ENCODE data around the gene A3GALT2.

The A3GALT2 gene

DNA sequence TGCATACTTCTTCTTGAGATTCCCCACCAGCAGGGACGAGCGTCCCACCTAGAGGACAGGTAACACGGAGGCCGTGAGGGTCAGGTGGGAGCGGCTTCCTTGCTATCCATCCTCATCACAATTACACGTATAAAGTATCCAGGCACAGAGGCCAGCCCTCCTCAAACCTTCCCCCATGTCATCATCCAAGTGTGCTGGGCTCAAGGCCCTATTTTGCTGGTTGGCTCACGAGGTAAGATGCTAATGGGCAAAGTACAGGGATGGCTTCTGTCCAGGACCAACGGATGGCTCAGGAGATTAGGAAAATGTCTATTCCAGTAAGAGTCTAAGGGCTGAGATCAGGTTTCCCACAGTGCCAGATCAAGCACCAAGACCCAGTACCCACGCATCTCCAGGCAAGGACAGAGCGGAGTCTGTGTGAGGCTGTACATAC is 11.5 kb upstream of the A3GALT2 start:
- DNase-seq (ENCODE audit: low read depth): no peak

DNA sequence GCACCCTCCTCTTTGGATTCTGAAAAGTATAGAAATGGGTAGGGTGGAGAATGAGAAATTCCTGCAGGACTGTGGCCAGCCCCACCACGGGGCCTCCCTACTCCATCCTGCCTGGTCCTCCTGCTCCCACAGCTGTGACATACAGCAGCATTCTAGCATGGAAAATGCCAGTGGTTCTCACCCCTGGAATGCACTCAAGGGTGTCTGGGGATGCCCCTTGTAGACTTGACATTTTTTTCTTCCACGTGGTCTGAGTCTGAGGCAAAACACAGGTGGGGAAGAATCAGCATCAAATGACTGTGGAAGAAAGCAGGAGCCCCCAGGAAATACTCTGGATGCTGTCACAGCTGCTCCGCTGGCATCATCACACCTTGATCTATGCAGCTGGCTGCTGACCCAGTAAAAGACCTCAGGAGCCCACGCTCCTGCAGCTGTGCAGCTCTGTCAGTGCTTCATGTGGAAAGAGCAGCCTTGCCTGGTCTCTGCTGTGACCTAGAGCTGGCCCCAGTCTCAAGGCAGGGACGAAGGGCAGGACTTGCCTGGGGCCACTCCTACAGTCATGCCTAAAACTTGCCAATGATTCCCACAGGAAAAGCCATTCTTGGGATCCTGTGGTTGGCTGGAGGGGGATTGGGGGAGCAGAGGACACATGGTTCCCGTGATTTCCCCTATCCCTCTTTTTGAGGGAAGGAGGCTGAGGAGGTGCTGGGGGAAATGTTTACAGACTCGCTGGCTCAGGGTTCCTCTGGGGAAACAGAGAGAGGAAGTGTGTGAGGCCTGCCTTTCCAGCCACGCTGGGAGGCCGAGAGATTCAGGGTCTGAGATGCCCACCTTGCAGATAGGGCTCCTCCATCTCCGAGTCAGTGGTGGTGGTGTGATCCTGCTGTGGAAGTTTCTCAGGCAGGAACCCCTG is 10.8 kb upstream of the A3GALT2 start:
- no peak for DNase-seq (ENCODE audit: low read depth)

GRCh38 chr1:33330906-33331305 is 10.0 kb upstream of the A3GALT2 start:
- no peak for DNase-seq (ENCODE audit: low read depth)

DNA sequence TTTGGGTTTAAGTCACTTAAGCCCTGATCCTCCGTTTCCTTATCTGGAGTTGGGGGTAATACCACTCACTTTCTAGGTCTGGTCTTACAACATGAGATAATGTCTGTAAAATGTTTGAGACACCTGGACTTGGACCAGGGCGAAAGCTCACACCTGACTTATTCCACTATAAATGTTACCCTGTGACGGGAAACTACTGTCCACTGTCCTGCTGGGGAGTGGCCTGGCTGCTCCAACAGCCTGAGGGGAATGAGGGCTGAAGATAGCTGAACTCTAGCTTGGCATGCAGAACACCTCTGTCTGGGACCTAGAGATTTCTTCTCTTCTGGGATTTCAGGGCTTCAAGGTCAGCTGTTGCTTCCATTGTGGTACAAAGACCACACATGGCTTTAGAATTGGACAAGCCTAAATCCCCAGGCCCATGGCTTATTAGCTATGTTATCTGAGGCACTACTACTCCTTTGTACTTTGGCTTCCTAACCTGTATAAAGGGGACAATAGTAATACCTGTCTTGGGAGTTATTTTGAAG is 9.5 kb upstream of the A3GALT2 start:
- DNase-seq (ENCODE audit: low read depth): no peak

DNA sequence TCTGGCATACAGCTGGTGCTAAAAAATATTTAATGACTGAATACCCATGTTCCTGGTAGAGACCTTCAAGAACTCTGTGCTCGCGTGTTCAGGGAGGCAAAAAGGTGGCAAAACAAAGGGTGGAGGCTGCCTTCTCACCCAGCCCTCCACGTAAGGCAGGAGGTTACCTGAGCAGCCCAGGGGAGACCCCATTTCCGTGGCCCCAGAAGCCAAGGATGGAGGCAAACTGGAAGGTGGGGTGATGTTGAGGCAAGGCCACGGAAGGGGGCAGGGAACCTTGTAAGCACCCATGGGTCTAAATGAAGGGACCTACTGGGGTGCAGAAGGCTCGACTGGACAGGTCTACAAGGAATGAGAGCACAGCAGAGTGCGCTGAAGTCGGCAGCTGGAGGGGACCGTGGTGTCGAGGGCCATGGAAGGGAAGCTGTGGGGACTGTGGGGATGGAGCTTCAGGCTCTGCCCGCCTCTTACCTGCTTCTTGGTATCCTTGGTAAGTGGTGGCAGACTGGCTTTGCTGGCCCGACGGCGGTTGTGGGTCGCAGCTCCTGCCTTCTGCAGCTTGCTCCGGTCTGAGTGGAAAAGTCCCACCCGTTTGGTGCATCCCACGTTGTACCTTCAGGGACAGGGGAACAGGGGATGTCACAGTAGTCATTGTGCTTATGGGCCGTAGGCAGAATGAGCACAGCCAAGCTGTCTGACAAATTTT is 8.9 kb upstream of the A3GALT2 start:
- DNase-seq (ENCODE audit: low read depth): no peak

DNA sequence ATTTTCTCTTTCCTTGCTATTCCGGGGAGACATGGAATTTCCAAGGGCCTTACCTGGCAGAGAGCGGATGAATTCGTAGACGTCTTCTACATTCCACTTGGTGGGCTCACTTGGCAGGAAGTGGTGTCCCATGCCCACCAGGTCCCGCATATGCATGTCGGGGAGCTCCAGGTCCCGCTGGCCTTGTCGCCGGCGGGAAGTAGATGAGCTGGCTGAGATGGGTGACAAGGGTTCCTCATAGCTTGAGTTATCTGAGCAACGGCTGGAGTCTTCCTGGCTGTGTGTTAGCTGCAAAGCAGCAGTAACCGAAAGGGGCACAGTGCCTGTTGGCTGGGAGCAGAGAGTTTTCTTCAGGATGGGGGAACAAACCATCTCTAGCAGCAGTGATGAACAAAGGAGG is 7.9 kb upstream of the A3GALT2 start:
- DNase-seq (ENCODE audit: low read depth): no peak

DNA sequence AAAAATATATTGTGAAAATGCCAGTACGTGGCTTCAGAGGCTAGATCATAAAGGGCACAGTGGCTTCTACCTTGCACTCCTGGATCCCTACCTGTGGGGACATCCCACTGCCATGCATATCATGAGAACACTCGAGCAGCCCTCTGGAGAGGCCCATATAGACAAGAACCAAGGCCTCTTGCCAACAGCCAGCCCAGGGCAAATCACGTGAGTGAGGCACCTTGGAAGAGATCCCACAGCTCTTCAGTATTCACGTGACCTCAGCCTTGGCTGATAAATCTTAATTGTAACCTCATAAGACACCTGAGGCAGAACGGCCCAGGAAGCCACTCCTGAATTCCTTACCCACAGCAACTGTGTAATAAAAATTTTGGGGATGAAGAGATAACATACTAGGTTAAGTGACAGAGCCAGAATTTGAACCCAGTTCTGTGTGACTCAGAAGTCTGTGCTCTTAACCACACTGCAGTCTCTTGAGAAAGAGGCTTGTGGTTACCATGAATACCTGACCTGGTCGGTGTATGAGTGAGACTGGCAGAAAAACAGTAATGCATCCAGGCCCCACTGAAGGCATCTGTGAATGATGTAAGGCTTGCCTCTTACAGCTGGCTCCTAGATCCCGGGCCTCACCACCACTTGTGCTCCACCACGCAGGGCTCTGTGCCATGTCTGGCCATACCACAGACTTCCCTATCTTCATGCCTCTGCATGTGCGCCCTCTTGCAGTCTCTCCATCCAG is 6.9 kb upstream of the A3GALT2 start:
- DNase-seq (ENCODE audit: low read depth): no peak

- no peak for DNase-seq (ENCODE audit: low read depth)
Observed at GRCh38 chr1:33326785-33327184, 5.9 kb upstream of the A3GALT2 start.

- DNase-seq (ENCODE audit: low read depth): no peak
Observed at GRCh38 chr1:33324677-33325575, 4.0 kb upstream of the A3GALT2 start.

DNA sequence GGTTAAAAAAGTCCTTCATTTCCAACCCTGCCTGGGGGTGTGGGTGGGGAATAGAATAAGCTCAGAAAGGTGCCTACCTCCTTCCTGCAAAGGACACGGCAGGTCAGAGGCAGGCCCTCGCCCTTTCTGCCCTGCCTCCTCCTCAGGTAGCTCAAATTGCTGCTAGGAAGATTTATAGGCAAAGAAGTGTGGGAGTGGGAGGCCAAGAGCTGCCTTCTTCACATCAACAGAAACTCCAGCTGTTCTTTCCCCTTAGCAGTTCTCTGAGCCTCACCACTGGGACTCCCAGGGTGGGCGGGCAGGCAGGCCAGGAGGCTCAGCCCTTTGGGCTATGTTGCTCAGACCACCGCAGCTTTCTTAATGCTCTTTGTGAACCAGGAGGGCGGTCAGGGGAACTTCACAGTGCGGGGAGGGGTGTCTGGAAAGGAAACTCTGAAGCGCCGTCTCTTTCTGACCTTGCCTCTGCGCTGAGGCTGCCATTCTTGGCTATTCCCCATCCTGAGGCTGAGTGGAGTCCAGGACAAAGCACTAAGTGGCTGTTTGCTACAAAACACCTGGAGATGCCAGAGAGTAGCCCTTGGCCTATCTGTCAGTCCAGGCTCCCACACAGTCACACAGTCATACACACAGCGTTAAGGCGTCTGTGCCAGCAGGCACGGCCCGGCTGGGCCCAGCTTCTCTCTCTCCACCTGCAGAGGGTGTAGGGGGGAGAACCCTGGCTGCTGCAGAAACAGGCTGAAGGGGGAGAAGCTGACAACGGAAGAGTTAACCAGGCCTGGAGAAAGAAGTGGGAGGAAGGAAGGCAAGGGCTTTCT is 3.0 kb upstream of the A3GALT2 start:
- DNase-seq (ENCODE audit: low read depth): no peak

DNA sequence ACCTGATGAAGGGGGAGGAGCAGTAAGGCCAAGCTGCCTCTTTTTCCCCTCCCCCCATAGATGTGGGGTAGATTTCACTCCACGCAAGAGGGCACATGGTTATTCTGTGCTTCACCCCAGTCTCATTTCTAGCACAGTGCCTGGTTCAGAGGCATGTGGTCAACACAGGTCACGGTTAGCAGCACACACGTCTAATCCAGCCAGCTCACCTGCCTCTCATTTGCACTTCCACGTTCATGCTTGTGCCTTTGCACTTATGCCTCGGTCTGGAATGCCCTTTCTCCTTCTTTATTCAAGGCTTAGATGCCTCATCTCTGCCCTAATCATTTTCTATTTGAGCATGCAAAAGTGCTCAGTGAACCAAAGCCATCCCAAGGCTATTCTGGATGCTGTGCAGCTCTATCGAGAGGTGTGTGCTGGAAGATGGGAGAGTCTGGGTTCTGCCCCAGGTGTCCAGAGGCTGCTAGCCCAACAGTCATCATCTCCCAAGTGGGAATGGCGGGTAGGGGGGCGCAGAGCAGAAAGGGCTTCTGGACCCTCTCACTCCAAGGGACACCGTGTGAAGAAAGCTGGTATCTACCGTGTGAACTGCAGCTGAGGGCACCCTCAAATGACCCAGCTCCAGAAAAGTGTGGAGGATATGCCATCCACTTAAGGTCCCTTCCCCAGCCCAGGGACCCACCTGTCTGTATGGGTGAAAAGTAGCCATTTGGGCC is 2.1 kb upstream of the A3GALT2 start:
- no peak for DNase-seq (ENCODE audit: low read depth)

GRCh38 chr1:33322109-33322508 is 1.2 kb upstream of the A3GALT2 start:
- DNase-seq (ENCODE audit: low read depth): no peak

GRCh38 chr1:33321178-33321577 is 280 bp upstream of the A3GALT2 start:
- no peak for DNase-seq (ENCODE audit: low read depth)

DNA sequence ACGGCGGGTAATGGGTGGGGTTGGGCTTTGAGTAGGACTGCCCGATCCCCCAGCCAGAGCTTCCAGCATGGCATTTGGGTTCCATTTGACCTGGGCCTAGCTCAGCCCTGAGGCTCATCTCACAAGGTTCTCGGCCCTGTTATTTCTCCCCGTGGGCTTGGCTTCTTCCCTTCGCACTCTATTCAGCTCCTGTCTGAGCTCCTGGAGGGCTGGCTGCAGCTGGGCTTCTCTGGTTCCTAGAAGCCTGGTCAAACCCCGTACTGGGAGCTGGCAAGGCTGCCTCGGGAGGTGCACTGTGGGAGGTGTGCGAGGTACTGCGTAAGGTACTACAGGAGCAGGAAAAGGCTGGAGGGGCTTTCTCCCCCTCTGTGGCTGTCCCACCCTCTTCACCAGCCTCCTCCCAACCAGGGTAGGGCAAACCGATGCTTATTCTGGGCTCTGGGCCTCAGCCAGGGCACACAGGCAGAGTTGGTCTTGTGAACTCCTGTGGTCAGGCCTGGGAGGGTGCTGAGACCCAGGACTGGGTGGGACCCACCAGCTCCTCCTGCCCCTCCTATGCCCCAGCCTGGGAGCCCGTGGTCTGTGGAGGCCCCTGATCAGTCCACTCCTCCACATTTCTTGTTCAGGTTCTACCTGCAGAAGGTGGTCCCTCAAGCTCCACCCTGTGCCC is 814 bp downstream of the A3GALT2 start:
- no peak for DNase-seq (ENCODE audit: low read depth)

- DNase-seq (ENCODE audit: low read depth): no peak
Observed at GRCh38 chr1:33319186-33319948, 1.5 kb downstream of the A3GALT2 start.

DNA sequence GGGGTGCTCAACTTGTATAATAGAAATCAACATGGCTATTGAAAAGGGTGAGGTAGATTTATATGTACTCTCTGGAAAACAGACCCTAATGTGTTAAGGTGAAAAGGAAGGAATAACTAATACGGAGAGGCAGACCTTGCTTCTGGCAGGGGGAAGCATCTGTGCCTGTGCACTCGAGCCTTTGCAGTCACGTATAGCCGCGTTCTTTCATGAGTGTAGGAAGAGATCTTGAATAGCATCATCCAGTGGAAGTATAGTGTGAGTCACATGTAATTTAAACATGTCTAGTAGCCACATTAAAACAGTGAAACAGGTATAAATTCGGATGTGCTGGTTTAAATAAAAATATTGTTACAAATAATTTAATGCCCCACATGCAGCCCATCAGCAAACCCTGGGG is 3.0 kb downstream of the A3GALT2 start:
- no peak for DNase-seq (ENCODE audit: low read depth)

DNA sequence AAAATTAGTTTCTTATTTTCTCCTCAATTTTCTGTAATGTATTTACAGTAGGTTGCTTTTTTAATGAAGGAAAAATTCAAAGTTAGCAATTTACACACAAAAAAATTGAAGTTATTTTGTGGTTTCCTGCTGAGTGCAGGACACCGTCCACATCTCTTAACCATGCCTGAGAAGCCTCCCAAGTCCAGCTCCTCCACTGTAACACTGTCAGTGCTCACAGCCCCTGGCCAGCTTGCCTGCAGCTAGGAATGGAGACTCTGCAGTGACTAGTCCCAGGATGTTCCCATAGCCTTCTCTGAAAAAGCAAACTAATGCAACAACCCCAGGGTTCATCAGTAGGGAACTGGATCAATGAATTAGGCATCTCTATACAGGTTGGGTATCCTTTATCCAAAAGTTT is 3.5 kb downstream of the A3GALT2 start:
- no peak for DNase-seq (ENCODE audit: low read depth)

- DNase-seq (ENCODE audit: low read depth): no peak
Observed at GRCh38 chr1:33316601-33317000, 4.3 kb downstream of the A3GALT2 start.

- DNase-seq (ENCODE audit: low read depth): no peak
Observed at GRCh38 chr1:33314416-33314815, 6.5 kb downstream of the A3GALT2 start.
